ENCODE results near the gene DMRTB1.

The DMRTB1 gene

DNA sequence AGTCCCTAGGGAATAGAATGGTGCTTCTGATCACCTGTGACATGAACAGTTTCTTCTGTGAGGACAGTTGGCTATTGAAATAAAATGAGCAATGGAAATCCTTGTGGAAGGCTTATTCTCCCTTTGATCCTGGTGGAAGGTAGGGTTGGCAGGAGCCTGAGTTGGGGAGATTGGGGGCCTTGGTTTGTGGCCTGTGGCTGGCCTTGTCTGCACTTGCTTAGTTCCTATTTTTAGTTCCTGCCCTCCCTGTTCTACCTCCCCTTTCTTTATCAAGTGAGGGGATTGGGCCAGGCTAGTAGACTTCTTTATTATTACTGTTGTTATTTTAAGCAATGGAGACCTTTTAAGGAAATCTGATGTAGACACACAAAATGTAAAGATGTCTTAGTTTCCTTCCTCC, 8.2 kb downstream of the DMRTB1 start:
- no peak overlapping the region for H3K9ac ChIP-seq (ENCODE audit: low read depth, low read length)
- H4K20me1 ChIP-seq (ENCODE audit: insufficient read depth, low read length), result no peaks in the 10 kb centered on the region
- no peaks in the 10 kb centered on the region for H3K9me3 ChIP-seq (ENCODE audit: insufficient read depth, low read length, severe bottlenecking)
- H3K27me3 ChIP-seq (ENCODE audit: insufficient read depth, low read length, poor library complexity), result no peaks in the 10 kb centered on the region
- no peak for TF ChIP-seq EZH2 (IDR thresholded peaks at IDR 0.05; ENCODE audit: borderline replicate concordance, low read depth, low read length, severe bottlenecking)
- TF ChIP-seq, protein P1, sequence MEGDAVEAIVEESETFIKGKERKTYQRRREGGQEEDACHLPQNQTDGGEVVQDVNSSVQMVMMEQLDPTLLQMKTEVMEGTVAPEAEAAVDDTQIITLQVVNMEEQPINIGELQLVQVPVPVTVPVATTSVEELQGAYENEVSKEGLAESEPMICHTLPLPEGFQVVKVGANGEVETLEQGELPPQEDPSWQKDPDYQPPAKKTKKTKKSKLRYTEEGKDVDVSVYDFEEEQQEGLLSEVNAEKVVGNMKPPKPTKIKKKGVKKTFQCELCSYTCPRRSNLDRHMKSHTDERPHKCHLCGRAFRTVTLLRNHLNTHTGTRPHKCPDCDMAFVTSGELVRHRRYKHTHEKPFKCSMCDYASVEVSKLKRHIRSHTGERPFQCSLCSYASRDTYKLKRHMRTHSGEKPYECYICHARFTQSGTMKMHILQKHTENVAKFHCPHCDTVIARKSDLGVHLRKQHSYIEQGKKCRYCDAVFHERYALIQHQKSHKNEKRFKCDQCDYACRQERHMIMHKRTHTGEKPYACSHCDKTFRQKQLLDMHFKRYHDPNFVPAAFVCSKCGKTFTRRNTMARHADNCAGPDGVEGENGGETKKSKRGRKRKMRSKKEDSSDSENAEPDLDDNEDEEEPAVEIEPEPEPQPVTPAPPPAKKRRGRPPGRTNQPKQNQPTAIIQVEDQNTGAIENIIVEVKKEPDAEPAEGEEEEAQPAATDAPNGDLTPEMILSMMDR (IDR thresholded peaks at IDR 0.05; ENCODE audit: borderline replicate concordance, extremely low read depth, low read length, poor library complexity, severe bottlenecking), result no peak
- no peak overlapping the region for H3K4me3 ChIP-seq (ENCODE audit: low read depth in 1 of 2, low read length in 2 of 2)
- H3K27ac ChIP-seq (ENCODE audit: low read length), result no peak overlapping the region
- ATAC-seq (ENCODE audit: insufficient read depth, low read depth) (no peak), DNase-seq (no peak)
- no peaks in the 10 kb centered on the region for H3K79me2 ChIP-seq (ENCODE audit: insufficient read depth, low read length)
- H2AFZ ChIP-seq (ENCODE audit: low read depth, low read length), result no peak overlapping the region
- no peaks in the 10 kb centered on the region for H3K36me3 ChIP-seq (ENCODE audit: insufficient read depth, low read length)
- no peaks in the 10 kb centered on the region for H3K4me1 ChIP-seq (ENCODE audit: insufficient read depth, low read length)
- H3K4me2 ChIP-seq (ENCODE audit: insufficient read depth, low read length), result no peak overlapping the region

DNA sequence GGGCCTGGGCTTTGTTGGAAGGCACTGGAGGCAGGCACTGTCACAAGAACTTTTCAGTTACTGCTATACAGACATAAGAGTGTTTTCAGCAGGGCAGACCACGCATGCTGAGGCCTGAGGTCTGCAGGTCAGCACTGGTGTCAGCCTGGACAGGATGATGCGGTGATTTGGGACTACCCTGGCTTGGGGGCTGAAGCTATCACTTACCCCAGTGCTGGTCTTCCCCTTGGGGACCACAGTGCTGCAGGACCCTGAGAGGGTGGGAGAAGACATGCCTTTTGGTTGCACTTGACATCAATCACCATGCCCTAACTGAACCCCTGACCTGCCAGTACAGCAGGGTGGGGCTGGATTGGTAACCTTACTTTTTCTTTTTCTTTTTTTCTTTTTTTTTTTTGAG, 9.2 kb downstream of the DMRTB1 start:
- Histone ChIP-seq H3K9ac (ENCODE audit: low read depth, low read length) (no peak overlapping the region), H3K27ac (ENCODE audit: low read length) (no peak overlapping the region), H3K4me3 (ENCODE audit: low read depth in 1 of 2, low read length in 2 of 2) (no peak overlapping the region), H3K9me3 (ENCODE audit: insufficient read depth, low read length, severe bottlenecking) (no peaks in the 10 kb centered on the region), H3K27me3 (ENCODE audit: insufficient read depth, low read length, poor library complexity) (no peaks in the 10 kb centered on the region), H3K79me2 (ENCODE audit: insufficient read depth, low read length) (no peaks in the 10 kb centered on the region), H3K4me1 (ENCODE audit: insufficient read depth, low read length) (no peaks in the 10 kb centered on the region), H2AFZ (ENCODE audit: low read depth, low read length) (no peak overlapping the region), H3K36me3 (ENCODE audit: insufficient read depth, low read length) (no peaks in the 10 kb centered on the region), H3K4me2 (ENCODE audit: insufficient read depth, low read length) (no peak overlapping the region), H4K20me1 (ENCODE audit: insufficient read depth, low read length) (no peaks in the 10 kb centered on the region)
- ATAC-seq (ENCODE audit: insufficient read depth, low read depth), result no peak
- TF ChIP-seq EZH2 (IDR thresholded peaks at IDR 0.05; ENCODE audit: borderline replicate concordance, low read depth, low read length, severe bottlenecking), result no peak
- TF ChIP-seq, protein P1 (IDR thresholded peaks at IDR 0.05; ENCODE audit: borderline replicate concordance, extremely low read depth, low read length, poor library complexity, severe bottlenecking), result no peak
- DNase-seq, result no peak

DNA sequence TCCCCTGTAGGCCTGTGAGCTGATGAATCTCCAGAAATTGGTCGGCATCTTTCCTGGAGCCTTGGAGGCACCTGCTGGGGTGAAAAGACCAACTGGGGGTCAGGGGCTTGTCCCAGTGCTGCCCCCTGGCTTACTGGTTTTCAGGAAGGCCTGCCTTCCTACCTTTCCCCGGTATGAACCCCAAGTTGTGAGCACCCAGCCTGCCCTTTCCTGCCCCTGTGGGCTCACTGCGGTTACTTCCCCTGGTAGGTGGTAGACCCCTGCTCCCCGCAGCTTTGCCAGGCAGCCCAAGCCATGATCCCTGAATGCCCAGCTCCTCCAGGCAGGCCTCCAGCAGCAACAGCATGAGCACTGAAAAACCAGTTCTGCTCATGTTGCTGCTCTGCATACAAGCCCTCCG, 10.2 kb downstream of the DMRTB1 start:
- DNase-seq (no peak), ATAC-seq (ENCODE audit: insufficient read depth, low read depth) (no peak)
- H3K9ac ChIP-seq (ENCODE audit: low read depth, low read length), result no peak overlapping the region
- no peak overlapping the region for H3K27ac ChIP-seq (ENCODE audit: low read length)
- peaks cover 4% of the 10 kb centered on the region for H3K27me3 ChIP-seq (ENCODE audit: insufficient read depth, low read length, poor library complexity)
- no peak overlapping the region for H2AFZ ChIP-seq (ENCODE audit: low read depth, low read length)
- H3K4me1 ChIP-seq (ENCODE audit: insufficient read depth, low read length), result no peaks in the 10 kb centered on the region
- no peak overlapping the region for H3K4me2 ChIP-seq (ENCODE audit: insufficient read depth, low read length)
- no peaks in the 10 kb centered on the region for H3K36me3 ChIP-seq (ENCODE audit: insufficient read depth, low read length)
- TF ChIP-seq, protein P1 (IDR thresholded peaks at IDR 0.05; ENCODE audit: borderline replicate concordance, extremely low read depth, low read length, poor library complexity, severe bottlenecking), result no peak
- no peak for TF ChIP-seq EZH2 (IDR thresholded peaks at IDR 0.05; ENCODE audit: borderline replicate concordance, low read depth, low read length, severe bottlenecking)
- no peaks in the 10 kb centered on the region for H4K20me1 ChIP-seq (ENCODE audit: insufficient read depth, low read length)
- no peak overlapping the region for H3K4me3 ChIP-seq (ENCODE audit: low read depth in 1 of 2, low read length in 2 of 2)
- H3K9me3 ChIP-seq (ENCODE audit: insufficient read depth, low read length, severe bottlenecking), result no peaks in the 10 kb centered on the region
- H3K79me2 ChIP-seq (ENCODE audit: insufficient read depth, low read length), result no peaks in the 10 kb centered on the region

DNA sequence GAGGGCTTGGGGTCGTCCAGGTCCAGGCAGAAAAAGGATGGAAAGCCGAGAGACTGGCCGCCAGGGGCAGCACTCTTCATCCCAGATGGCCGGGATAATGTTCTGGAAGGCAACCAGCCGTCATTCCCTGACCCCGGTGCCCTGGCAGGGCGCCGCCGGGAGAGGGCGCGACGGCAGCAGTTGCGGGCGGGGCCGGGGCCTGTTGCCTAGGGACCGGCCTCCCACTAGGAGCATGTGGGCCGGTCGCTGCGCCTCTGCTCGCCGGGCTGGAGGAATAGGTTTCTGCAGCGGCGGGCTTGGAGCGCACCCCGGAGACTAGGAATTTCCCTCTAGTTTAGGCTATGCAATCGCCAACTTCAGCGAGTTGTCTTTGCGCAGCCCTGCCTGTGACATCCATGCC, 11.0 kb downstream of the DMRTB1 start:
- H3K9me3 ChIP-seq (ENCODE audit: insufficient read depth, low read length, severe bottlenecking), result no peaks in the 10 kb centered on the region
- DNase-seq (no peak), ATAC-seq (ENCODE audit: insufficient read depth, low read depth) (no peak)
- H3K4me3 ChIP-seq (ENCODE audit: low read depth in 1 of 2, low read length in 2 of 2), result no peak overlapping the region
- peaks cover 8% of the 10 kb centered on the region for H3K27me3 ChIP-seq (ENCODE audit: insufficient read depth, low read length, poor library complexity)
- H3K27ac ChIP-seq (ENCODE audit: low read length), result no peak overlapping the region
- H2AFZ ChIP-seq (ENCODE audit: low read depth, low read length), result no peak overlapping the region
- H4K20me1 ChIP-seq (ENCODE audit: insufficient read depth, low read length), result no peaks in the 10 kb centered on the region
- H3K9ac ChIP-seq (ENCODE audit: low read depth, low read length), result no peak overlapping the region
- H3K79me2 ChIP-seq (ENCODE audit: insufficient read depth, low read length), result no peaks in the 10 kb centered on the region
- H3K4me2 ChIP-seq (ENCODE audit: insufficient read depth, low read length), result no peak overlapping the region
- TF ChIP-seq, protein P1 (IDR thresholded peaks at IDR 0.05; ENCODE audit: borderline replicate concordance, extremely low read depth, low read length, poor library complexity, severe bottlenecking), result no peak
- TF ChIP-seq EZH2 (IDR thresholded peaks at IDR 0.05; ENCODE audit: borderline replicate concordance, low read depth, low read length, severe bottlenecking), result no peak
- no peaks in the 10 kb centered on the region for H3K4me1 ChIP-seq (ENCODE audit: insufficient read depth, low read length)
- H3K36me3 ChIP-seq (ENCODE audit: insufficient read depth, low read length), result no peaks in the 10 kb centered on the region

All from DND-41 (cell line).